GM10266 (cell line): ENCODE data around the gene ZNF839.
"Not testable (repeated sequence)": the region's sequence is repeated elsewhere in the genome, so short reads cannot be mapped to it uniquely, and the experiment has no call there.

Experiments
- DNase-seq: peaks from one replicate; pipeline ENCODE4 v3.0.0; 2012; ENCODE audit errors: extremely low spot score
- TF ChIP-seq, protein P1 (sequence below): IDR thresholded peaks from 2 replicates; pipeline ENCODE4 v1.5.1; 2012; ENCODE audit warnings: mild to moderate bottlenecking, low read depth; ENCODE audit not compliant: control insufficient read depth, insufficient read depth; ENCODE audit errors: missing control alignments

Gene ZNF839

DNA sequence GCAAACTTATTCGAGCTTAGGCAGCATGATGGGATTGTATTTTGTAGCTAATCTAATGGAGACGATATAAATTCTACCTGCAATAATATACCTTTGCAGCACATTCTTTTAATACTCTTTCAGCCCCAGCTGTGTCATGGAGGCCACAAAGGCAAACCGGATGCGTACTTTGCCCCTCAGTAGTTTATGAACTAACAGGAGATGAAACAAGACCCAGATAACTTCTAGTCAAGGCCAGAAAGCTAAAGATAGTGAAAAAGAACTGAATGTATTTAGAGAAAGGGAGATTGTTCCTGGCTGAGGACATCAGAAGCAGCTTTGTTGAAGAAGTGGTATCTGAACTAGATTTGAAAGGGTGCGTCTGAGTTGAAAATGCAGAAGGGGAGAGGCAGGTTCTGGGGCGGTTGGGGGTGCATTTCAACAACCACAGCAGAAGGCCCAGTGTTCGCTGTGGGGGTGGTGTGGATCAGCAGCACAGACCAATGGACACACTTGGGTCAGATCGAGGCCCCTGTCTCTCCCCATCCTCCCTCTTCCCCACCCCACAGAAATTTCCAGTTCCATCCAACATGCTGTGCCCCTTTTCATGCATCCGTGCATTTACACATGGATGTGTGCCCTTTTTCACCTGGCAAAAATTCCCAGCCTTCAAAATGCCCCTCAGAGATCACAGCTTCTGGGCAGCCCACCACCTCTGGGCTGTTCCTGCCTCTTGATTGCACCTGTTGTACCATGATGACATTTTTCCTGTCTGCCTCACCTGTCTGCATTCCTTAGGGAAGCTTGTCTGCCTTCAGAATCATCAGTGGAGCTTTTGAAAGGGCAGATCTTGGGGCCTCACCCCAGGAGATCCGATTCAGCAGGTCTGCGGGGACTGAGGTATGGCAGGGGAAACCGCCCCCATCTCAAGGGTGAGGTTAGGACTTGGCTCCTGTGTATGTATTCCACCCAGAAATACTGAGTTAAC, 2.2 kb downstream of the ZNF839 start:
- TF ChIP-seq, protein P1, sequence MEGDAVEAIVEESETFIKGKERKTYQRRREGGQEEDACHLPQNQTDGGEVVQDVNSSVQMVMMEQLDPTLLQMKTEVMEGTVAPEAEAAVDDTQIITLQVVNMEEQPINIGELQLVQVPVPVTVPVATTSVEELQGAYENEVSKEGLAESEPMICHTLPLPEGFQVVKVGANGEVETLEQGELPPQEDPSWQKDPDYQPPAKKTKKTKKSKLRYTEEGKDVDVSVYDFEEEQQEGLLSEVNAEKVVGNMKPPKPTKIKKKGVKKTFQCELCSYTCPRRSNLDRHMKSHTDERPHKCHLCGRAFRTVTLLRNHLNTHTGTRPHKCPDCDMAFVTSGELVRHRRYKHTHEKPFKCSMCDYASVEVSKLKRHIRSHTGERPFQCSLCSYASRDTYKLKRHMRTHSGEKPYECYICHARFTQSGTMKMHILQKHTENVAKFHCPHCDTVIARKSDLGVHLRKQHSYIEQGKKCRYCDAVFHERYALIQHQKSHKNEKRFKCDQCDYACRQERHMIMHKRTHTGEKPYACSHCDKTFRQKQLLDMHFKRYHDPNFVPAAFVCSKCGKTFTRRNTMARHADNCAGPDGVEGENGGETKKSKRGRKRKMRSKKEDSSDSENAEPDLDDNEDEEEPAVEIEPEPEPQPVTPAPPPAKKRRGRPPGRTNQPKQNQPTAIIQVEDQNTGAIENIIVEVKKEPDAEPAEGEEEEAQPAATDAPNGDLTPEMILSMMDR = no peak
- no peak for DNase-seq

DNA sequence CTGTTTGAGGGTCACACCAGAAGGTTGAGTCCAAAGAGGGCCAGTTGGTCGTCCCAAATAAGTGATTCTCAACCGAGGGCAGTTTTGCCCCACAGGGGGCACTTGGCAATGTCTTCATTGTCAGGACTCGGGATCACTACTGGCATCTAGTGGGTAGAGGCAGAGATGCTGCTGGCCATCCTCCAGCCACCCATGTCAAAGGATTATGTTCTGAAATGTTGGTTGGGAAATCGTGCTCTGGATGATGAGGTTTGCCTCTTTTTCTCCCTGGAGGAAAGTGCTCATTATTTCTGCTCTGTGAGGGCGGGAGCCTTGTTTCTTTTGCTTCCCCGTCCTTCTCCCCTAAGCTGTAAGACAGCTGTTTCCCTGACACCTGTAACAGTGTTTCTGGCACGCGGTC, 3.6 kb downstream of the ZNF839 start:
- no peak for DNase-seq
- TF ChIP-seq, protein P1 = peak; percentile 40

DNA sequence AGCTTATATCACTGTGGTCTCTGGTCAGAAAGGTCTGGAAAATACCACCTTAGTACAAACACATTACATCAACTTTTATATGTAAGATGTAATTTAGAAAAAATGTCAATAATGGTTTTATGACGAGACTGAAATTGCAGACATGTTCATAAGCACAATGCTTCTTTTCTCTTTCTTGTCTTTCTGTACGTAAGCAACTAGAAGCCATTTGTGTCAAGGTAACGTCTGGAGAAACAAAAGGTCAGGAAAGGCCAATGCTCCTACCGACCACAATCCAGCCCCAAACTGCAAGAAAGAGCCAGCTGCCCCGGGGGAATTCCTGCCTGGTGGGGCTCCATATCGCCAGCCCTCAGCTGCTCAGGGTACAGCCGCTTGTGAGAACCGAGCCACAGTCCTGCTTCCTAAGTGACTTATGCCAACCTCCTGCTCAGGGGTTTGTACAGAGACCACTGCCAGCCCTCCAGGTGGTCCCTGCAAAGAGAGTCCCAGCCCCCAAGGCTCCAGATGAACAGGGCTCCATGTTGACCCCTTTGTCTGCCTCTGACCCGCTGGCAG, 6.3 kb downstream of the ZNF839 start:
- TF ChIP-seq, protein P1 = no peak
- no peak for DNase-seq

DNA sequence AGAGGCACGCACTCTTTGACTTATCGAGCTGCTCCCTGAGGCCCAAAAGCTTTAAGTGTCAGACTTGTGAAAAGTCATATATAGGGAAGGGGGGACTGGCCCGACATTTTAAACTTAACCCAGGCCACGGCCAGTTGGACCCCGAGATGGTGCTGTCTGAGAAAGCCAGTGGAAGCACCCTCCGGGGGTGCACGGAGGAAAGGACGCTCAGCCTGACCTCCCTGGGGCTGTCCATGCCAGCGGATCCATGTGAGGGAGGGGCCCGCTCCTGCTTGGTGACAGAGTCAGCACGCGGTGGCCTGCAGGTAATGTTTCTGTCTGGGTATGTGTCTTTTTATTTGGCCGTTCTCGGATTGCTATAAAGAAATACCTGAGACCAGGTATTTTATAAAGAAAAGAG, 7.0 kb downstream of the ZNF839 start:
- TF ChIP-seq, protein P1 = no peak

DNA sequence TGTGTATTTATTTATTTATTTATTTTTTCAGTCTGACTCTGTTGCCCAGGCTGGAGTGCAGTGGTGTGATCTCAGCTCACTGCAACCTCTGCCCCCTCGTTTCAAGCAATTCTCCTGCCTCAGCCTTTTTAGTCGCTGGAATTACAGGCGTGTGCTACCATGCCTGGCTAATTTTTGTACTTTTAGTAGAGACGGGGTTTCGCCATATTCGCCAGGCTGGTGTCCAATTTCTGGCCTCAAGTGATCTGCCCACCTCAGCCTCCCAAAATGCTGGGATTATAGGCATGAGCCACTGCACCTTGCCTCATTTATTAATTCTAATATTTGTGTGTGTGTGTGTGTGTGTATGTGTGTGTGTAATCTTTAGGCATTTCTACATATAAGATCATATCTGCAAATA, 9.8 kb downstream of the ZNF839 start:
- not testable (repeated sequence) for DNase-seq

More for the DNA sequence above, 7.0 kb downstream of the ZNF839 start:
- DNase-seq = no peak

DNA sequence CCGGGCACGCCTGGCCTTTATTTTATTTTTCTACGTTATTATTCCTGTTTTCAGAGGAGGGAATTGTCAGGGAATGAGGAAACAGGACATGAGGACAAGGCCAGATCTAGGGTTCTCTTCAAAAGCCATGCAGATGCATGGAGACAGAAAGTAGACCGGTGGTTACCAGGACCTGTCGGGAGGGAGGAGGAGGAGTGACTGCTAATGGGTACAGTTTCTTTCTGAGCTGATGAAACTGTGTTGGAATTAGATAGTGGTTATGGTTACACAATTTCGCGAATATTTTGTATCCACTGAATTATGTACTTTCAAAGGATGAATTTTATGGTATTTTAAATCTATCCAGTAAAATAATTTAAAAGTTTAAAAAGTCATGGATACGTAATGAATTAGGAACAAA, 11.3 kb downstream of the ZNF839 start:
- TF ChIP-seq, protein P1 = no peak
- no peak for DNase-seq

DNA sequence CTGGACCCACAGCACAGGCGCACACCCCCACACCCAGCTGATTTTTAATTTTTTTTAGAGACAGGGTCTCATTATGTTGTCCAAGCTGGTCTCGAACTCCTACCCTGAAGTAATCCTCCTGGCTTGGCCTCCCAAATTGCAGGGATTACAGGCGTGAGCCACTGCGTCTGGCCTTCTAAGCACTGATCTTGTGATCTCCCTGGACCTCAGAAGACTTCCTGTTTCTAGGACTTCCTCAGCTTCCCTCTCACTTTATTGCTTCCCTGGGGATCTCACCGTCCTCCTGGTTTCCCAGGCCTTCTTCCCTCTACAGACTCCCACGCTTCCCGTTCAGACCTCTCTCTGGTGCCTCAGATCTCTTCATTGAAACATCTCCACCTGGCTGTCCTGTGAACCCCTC, 13.8 kb downstream of the ZNF839 start:
- TF ChIP-seq, protein P1 = no peak
- DNase-seq = no peak
